RWPE2 (cell line): ENCODE results near the gene RAB44.
A peak's percentile ranks its signal among the peaks of the same experiment; 100 is the strongest.
"Not testable (repeated sequence)": the region's sequence is repeated elsewhere in the genome, so short reads cannot be mapped to it uniquely, and the experiment has no call there.

Experiments
- ATAC-seq: fragments of 200-7000 bp; cut with Tn5 transposase; 3 replicates; pipeline ENCODE4 v1.9.1; 2021; ENCODE audit warnings: low read depth
- DNase-seq: peaks from one replicate; pipeline ENCODE4 v3.0.0-alpha.2; 2020; ENCODE audit warnings: low spot score
- H3K27ac ChIP-seq: fragments of 450-650 bp; 2 replicates; pipeline ENCODE4 v1.5.1; 2017; ENCODE audit warnings: mild to moderate bottlenecking; ENCODE audit not compliant: poor library complexity, severe bottlenecking
- H3K27me3 ChIP-seq: fragments of 250-450 bp; sonication (Bioruptor Pico); 2 replicates; pipeline ENCODE4 v1.5.1; 2021; ENCODE audit warnings: mild to moderate bottlenecking, moderate library complexity; ENCODE audit not compliant: insufficient read depth, poor library complexity, severe bottlenecking
- H3K36me3 ChIP-seq: fragments of 250-450 bp; sonication (Bioruptor Pico); 2 replicates; pipeline ENCODE4 v1.5.1; 2020; ENCODE audit warnings: low read depth, mild to moderate bottlenecking, moderate library complexity
- H3K4me1 ChIP-seq: fragments of 250-450 bp; sonication (Bioruptor Pico); 2 replicates; pipeline ENCODE4 v1.5.1; 2021; ENCODE audit warnings: mild to moderate bottlenecking, moderate library complexity; ENCODE audit not compliant: insufficient read depth, poor library complexity, severe bottlenecking
- H3K4me3 ChIP-seq: fragments of 250-450 bp; sonication (Bioruptor Pico); 2 replicates; pipeline ENCODE4 v1.5.1; 2021; ENCODE audit warnings: mild to moderate bottlenecking, moderate library complexity; ENCODE audit not compliant: severe bottlenecking
- H3K9me3 ChIP-seq: fragments of 250-450 bp; sonication (Bioruptor Pico); 2 replicates; pipeline ENCODE4 v1.5.1; 2021; ENCODE audit warnings: mild to moderate bottlenecking, moderate library complexity; ENCODE audit not compliant: severe bottlenecking
- CTCF ChIP-seq: fragments of 450-650 bp; IDR thresholded peaks from one replicate; pipeline ENCODE4 v1.5.1; 2017; ENCODE audit warnings: mild to moderate bottlenecking, moderate library complexity; ENCODE audit not compliant: poor library complexity, severe bottlenecking

The RAB44 gene

GRCh38 chr6:36720251-36721141 lies 22.9 kb downstream of the RAB44 start:
- DNase-seq (no peak), ATAC-seq (no peak)
- no peaks in the 10 kb centered on the region for H3K36me3 ChIP-seq
- no peak for TF ChIP-seq CTCF
- H3K9me3 ChIP-seq, result no peaks in the 10 kb centered on the region
- H3K27ac ChIP-seq, result no peak overlapping the region
- no peaks in the 10 kb centered on the region for H3K27me3 ChIP-seq
- no peak overlapping the region for H3K4me3 ChIP-seq
- peaks cover 6% of the 10 kb centered on the region for H3K4me1 ChIP-seq

GRCh38 chr6:36721369-36722140 lies 23.9 kb downstream of the RAB44 start:
- no peak for TF ChIP-seq CTCF
- Histone ChIP-seq H3K27ac (no peak overlapping the region), H3K27me3 (no peaks in the 10 kb centered on the region), H3K36me3 (no peaks in the 10 kb centered on the region), H3K9me3 (no peaks in the 10 kb centered on the region), H3K4me1 (peaks cover 4% of the 10 kb centered on the region), H3K4me3 (no peak overlapping the region)
- DNase-seq, result peak; percentile 57
- ATAC-seq, result no peak

- Histone ChIP-seq H3K4me1 (no peaks in the 10 kb centered on the region), H3K9me3 (no peaks in the 10 kb centered on the region), H3K27ac (no peak overlapping the region), H3K36me3 (no peaks in the 10 kb centered on the region), H3K27me3 (no peaks in the 10 kb centered on the region), H3K4me3 (no peak overlapping the region)
- TF ChIP-seq CTCF, result no peak
- ATAC-seq (no peak), DNase-seq (no peak)
Observed at GRCh38 chr6:36722365-36722764, 24.7 kb downstream of the RAB44 start.

GRCh38 chr6:36722879-36723278 lies 25.3 kb downstream of the RAB44 start:
- H3K9me3 ChIP-seq, result no peaks in the 10 kb centered on the region
- no peak for DNase-seq
- no peak for TF ChIP-seq CTCF
- no peak overlapping the region for H3K27ac ChIP-seq
- no peaks in the 10 kb centered on the region for H3K4me1 ChIP-seq
- no peaks in the 10 kb centered on the region for H3K27me3 ChIP-seq
- no peaks in the 10 kb centered on the region for H3K36me3 ChIP-seq
- H3K4me3 ChIP-seq, result no peak overlapping the region
- ATAC-seq, result no peak

GRCh38 chr6:36723992-36724391 lies 26.4 kb downstream of the RAB44 start:
- H3K4me3 ChIP-seq, DNase-seq, H3K4me1 ChIP-seq, H3K36me3 ChIP-seq, H3K27me3 ChIP-seq, ATAC-seq, H3K27ac ChIP-seq, H3K9me3 ChIP-seq: not testable (repeated sequence)
